ENCODE results near the gene OR8G1. TPM values are rescaled to one million over a fixed set of nuclear protein-coding genes. Genes with fewer than 3 reads are reported as not detected.

The OR8G1 gene
- total and polyA plus RNA-seq, 2 of the 8 experiments (the other 6 are each of a cell fraction or from before 2014, with no cell fraction given), result not detected

DNA sequence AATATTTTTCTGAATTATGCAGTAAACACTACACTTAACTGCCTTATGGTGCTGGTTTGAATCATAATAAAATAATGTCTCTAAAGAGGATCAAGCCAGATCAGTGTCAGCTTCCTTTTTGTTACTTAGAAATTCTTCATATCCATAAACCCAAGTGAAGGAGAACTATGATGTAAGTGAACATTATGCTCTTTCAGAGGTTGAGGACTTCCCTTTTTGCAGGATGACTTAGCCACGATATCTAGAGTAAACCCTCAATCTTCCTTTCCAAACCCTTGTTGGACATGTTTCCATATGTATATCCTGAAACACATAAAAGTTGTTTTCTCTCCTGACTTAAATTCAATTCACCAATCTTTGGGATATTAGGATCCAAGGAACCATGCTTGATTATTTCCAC, 53.8 kb downstream of the OR8G1 start:
- no peak overlapping the region for H3K56ac ChIP-seq (replicated peaks; ENCODE audit: insufficient read length, low read depth, low read length)
- ChIA-PET CTCF (ENCODE audit: partially characterized antibody) (no interaction called here), POLR2A (ENCODE audit: partially characterized antibody) (no interaction called here)
- no peak overlapping the region for H3K9ac ChIP-seq (replicated peaks in 1 of 4; ENCODE audit: extremely low read depth in 1 of 4, low read depth in 3 of 4, low read length in 3 of 4)
- H2BK120ac ChIP-seq (replicated peaks; ENCODE audit: low read depth, low read length), result no peak overlapping the region
- no peak overlapping the region for H3K18ac ChIP-seq (ENCODE audit: extremely low read depth, low read length)
- no peaks in the 10 kb centered on the region for H3K27me3 ChIP-seq (replicated peaks in 1 of 4; ENCODE audit: control insufficient read depth in 3 of 4, extremely low read depth in 1 of 4, insufficient read depth in 3 of 4, low read length in 3 of 4)
- H3K23ac ChIP-seq (ENCODE audit: insufficient read length), result no peak overlapping the region
- H3K4ac ChIP-seq (replicated peaks; ENCODE audit: insufficient read length, low read depth, low read length), result no peak overlapping the region
- no peak overlapping the region for H2BK15ac ChIP-seq (ENCODE audit: low read length)
- H3K14ac ChIP-seq (ENCODE audit: insufficient read length), result no peak overlapping the region
- no peak overlapping the region for H4K5ac ChIP-seq (ENCODE audit: insufficient read length, low read depth, low read length)
- no peak overlapping the region for H2BK5ac ChIP-seq (ENCODE audit: low read depth, low read length)
- no peaks in the 10 kb centered on the region for H3K36me3 ChIP-seq (ENCODE audit: control insufficient read depth in 2 of 4, insufficient read depth in 4 of 4, low read length in 3 of 4)
- 86% methylated on average over 1 of the region's 1 CpG; no CpG with 5 or more reads in 1 of the 2 experiments for WGBS, 2 experiments (ENCODE audit: extremely low coverage in 1 of 2, insufficient coverage in 1 of 2, insufficient read length in 1 of 2, insufficient replicate concordance in 2 of 2, low coverage in 1 of 2, low lambda C conversion rate in 2 of 2, missing lambda C conversion rate in 1 of 2)
- H3K4me2 ChIP-seq (ENCODE audit: insufficient read depth in 1 of 2, low read depth in 2 of 2, low read length in 2 of 2), result no peak overlapping the region
- no peak overlapping the region for H2AFZ ChIP-seq (ENCODE audit: low read length)
- H3K23me2 ChIP-seq (ENCODE audit: low read depth, low read length), result no peaks in the 10 kb centered on the region
- no peak overlapping the region for H2AK5ac ChIP-seq (ENCODE audit: low read depth, low read length)
- H3K9me3 ChIP-seq (ENCODE audit: insufficient read depth in 2 of 2, low read depth in 1 of 2, low read length in 1 of 2), result no peaks in the 10 kb centered on the region
- H4K91ac ChIP-seq (replicated peaks; ENCODE audit: insufficient read length, low read length), result no peak overlapping the region
- H3K27ac ChIP-seq (ENCODE audit: low read depth, low read length), result no peak overlapping the region
- no peak for DNase-seq (ENCODE audit: low read depth in 1 of 2, low spot score in 2 of 2)
- H2BK12ac ChIP-seq (ENCODE audit: low read depth, low read length), result no peak overlapping the region
- H3K4me3 ChIP-seq (ENCODE audit: extremely low read depth in 1 of 4, insufficient read depth in 2 of 4, low read depth in 3 of 4, low read length in 4 of 4), result no peak overlapping the region
- H2BK20ac ChIP-seq (ENCODE audit: low read length), result no peak overlapping the region
- H3K4me1 ChIP-seq (replicated peaks in 1 of 4; ENCODE audit: control insufficient read depth in 3 of 4, insufficient read depth in 4 of 4, low read length in 3 of 4), result no peaks in the 10 kb centered on the region
- no peaks in the 10 kb centered on the region for H3K79me1 ChIP-seq (ENCODE audit: low read depth, low read length)
- H4K8ac ChIP-seq (ENCODE audit: extremely low read depth, insufficient read depth, low read length), result no peak overlapping the region
- FAIRE-seq, result no peak
- H4K20me1 ChIP-seq (replicated peaks in 1 of 2; ENCODE audit: control insufficient read depth in 1 of 2, insufficient read depth in 2 of 2, low read length in 2 of 2), result no peaks in the 10 kb centered on the region
- TF ChIP-seq CTBP2 (IDR thresholded peaks at IDR 0.05; ENCODE audit: borderline replicate concordance, insufficient read depth, insufficient read length, low read length), result no peak
- TF ChIP-seq SP4 (IDR thresholded peaks at IDR 0.05; ENCODE audit: low read length), result no peak
- no peak for TF ChIP-seq SP2 (IDR thresholded peaks at IDR 0.05; ENCODE audit: low read length)
- TF ChIP-seq CBX5 (IDR thresholded peaks at IDR 0.05; ENCODE audit: low read depth, low read length), result no peak
- TF ChIP-seq ASH2L (IDR thresholded peaks at IDR 0.05; ENCODE audit: low read length), result no peak
- no peak for TF ChIP-seq EGR1 (IDR thresholded peaks at IDR 0.05; ENCODE audit: borderline replicate concordance, low read depth, low read length)
- no peak for TF ChIP-seq SIX5 (IDR thresholded peaks at IDR 0.05; ENCODE audit: low read depth, low read length)
- no peak for TF ChIP-seq HDAC2 (IDR thresholded peaks at IDR 0.05; ENCODE audit: borderline replicate concordance in 1 of 2, low read depth in 2 of 2, low read length in 2 of 2)
- TF ChIP-seq RNF2 (IDR thresholded peaks at IDR 0.05; ENCODE audit: borderline replicate concordance, low read depth, low read length, missing control alignments, poor library complexity, severe bottlenecking), result no peak
- no peak for TF ChIP-seq SP1 (IDR thresholded peaks at IDR 0.05; ENCODE audit: low read depth, low read length)
- TF ChIP-seq GABPA (IDR thresholded peaks at IDR 0.05; ENCODE audit: borderline replicate concordance, insufficient read depth, low read length), result no peak
- TF ChIP-seq TCF12 (IDR thresholded peaks at IDR 0.05; ENCODE audit: low read depth, low read length), result no peak
- no peak for TF ChIP-seq CEBPB (IDR thresholded peaks at IDR 0.05; ENCODE audit: low read depth, low read length)
- no peak for TF ChIP-seq POU5F1 (IDR thresholded peaks at IDR 0.05; ENCODE audit: low read depth, low read length)
- H3K79me2 ChIP-seq (ENCODE audit: control insufficient read depth in 1 of 2, insufficient read depth in 2 of 2, low read length in 2 of 2), result no peaks in the 10 kb centered on the region

All from H1 (cell line).